Large intestine (tissue), 3 donors: ENCODE data around the gene FYCO1. TPM values are rescaled to one million over a fixed set of nuclear protein-coding genes. Genes with fewer than 3 reads are reported as not detected.

Source experiments
- DNase-seq, 2 donors: peaks; one replicate each; pipeline versions ENCODE4 v3.0.0 to v3.0.0-alpha.2; 2013
- H3K27ac ChIP-seq: one replicate; pipeline ENCODE4 v1.5.1; 2013; ENCODE audit warnings: low read length
- H3K27me3 ChIP-seq: 2 replicates; pipeline ENCODE4 v1.6.1; 2013; ENCODE audit warnings: low read length; ENCODE audit not compliant: control insufficient read depth, insufficient read depth
- H3K36me3 ChIP-seq: 2 replicates; pipeline ENCODE4 v1.6.1; 2013; ENCODE audit warnings: low read length; ENCODE audit not compliant: control insufficient read depth, insufficient read depth
- H3K4me1 ChIP-seq: one replicate; pipeline ENCODE4 v1.6.1; 2013; ENCODE audit warnings: low read length; ENCODE audit not compliant: control insufficient read depth, insufficient read depth
- H3K4me3 ChIP-seq: one replicate; pipeline ENCODE4 v1.5.1; 2013; ENCODE audit warnings: low read length
- H3K9me3 ChIP-seq: one replicate; pipeline ENCODE4 v1.6.1; 2013; ENCODE audit warnings: mild to moderate bottlenecking, low read depth, low read length, moderate library complexity; ENCODE audit not compliant: control insufficient read depth
- WGBS: methylation state at CpG from one replicate; pipeline ENCODE4 v1.1.5; 2013; ENCODE audit warnings: low lambda C conversion rate; ENCODE audit not compliant: insufficient coverage; 5-methylcytosine and 5-hydroxymethylcytosine counted together
- polyA plus RNA-seq: library from polyadenylated mRNA; unstranded; fragments of 120-200 nt; gene quantifications from one replicate; pipeline ENCODE4 v1.2.1, GENCODE V29; 2013

FYCO1 gene
- polyA plus RNA-seq, 1 donor: 19.6 TPM

DNA sequence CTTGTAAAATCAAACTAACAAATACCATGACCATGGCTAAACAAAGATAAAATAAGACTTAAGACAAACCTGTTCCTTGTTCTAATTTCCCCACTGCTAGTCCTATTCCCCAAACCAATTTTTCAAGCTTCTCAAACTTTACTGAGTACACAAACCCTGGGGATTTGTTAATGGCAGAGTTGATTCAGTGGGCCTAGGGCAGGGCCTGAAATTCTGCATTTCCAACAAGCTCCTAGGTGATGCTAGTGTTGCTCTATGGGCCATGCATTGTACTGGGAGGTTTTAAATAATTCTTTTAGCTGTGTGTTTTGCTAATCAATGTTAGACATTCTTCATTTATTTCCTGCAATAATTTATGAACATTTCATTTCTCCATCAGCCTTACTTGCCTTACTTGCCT lies 122.6 kb downstream of the FYCO1 start:
- no peak for DNase-seq
- Histone ChIP-seq H3K4me1 (no peaks in the 10 kb centered on the region), H3K27ac (no peak overlapping the region), H3K27me3 (no peaks in the 10 kb centered on the region), H3K9me3 (no peaks in the 10 kb centered on the region), H3K36me3 (no peaks in the 10 kb centered on the region), H3K4me3 (no peak overlapping the region)

DNA sequence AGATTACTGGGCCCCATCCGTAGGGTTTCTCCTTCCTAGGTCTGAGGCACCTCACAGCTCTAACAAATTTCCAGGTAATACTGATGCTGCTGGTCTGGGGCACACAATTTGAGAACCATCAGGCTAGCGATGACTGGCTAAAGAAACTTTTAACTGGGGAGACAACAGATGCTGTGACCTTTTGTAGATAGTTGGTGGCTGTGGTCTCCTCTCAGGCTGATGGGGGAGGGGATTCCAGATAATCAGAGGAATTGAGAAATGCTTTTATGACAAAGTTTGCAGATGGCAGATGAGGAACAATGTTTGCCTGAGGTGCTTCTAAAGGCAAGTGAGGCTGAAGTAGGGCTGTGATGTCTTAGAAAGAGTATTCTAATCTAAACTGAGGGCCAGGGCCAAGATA lies 123.1 kb downstream of the FYCO1 start:
- WGBS: no CpG with 5 or more reads among the region's 2 CpGs
- H3K9me3 ChIP-seq: no peaks in the 10 kb centered on the region
- no peak overlapping the region for H3K4me3 ChIP-seq
- H3K36me3 ChIP-seq: no peaks in the 10 kb centered on the region
- no peak for DNase-seq
- H3K27me3 ChIP-seq: no peaks in the 10 kb centered on the region
- no peaks in the 10 kb centered on the region for H3K4me1 ChIP-seq
- H3K27ac ChIP-seq: no peak overlapping the region

DNA sequence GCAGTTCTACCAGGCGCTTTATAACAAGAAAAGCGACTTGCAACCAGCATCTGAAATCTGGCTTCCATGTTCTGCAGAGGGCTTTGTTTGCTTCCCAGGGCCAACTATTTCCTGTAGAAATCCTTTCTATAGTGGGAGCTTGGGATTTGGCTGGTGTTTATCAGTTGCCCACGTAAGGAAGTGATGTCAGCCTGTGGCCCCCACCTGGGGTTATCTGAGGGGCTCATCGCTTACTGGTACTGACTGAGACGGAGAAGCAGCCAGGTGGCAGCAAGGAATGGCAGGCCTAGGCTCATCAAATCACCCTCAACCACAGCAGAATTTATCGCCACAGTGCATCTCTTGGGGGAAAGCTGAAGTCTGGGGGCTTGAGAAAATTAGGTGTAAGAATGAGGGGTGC lies 123.8 kb downstream of the FYCO1 start:
- no peak for DNase-seq
- H3K4me3 ChIP-seq: no peak overlapping the region
- no peaks in the 10 kb centered on the region for H3K4me1 ChIP-seq
- H3K27ac ChIP-seq: no peak overlapping the region
- 20% methylated on average over 1 of the region's 6 CpGs for WGBS
- H3K9me3 ChIP-seq: no peaks in the 10 kb centered on the region
- no peaks in the 10 kb centered on the region for H3K36me3 ChIP-seq
- no peaks in the 10 kb centered on the region for H3K27me3 ChIP-seq

DNA sequence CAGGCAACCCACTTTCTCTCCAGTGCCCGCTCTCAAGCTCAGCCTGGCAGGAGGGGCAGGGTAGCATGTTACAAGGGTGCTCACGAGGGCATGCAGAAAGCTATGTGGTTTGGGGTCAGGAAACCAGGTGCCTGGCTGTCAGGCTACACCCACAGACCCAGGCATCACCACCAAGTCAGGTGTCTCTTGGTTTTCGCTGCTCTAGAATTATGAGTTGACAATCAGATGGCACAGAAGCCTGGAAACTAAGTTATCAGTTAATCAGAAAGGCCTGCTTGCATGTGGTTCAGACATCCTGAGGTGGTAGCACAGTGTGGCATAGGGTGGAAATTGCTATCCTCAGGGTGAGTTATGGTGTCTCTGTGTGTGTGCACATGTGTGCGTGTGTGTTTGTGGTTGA lies 125.5 kb downstream of the FYCO1 start:
- no CpG with 5 or more reads among the region's 4 CpGs for WGBS
- Histone ChIP-seq H3K27me3 (no peaks in the 10 kb centered on the region), H3K4me3 (no peak overlapping the region), H3K9me3 (no peaks in the 10 kb centered on the region), H3K4me1 (no peaks in the 10 kb centered on the region), H3K36me3 (no peaks in the 10 kb centered on the region), H3K27ac (no peak overlapping the region)
- DNase-seq: no peak

DNA sequence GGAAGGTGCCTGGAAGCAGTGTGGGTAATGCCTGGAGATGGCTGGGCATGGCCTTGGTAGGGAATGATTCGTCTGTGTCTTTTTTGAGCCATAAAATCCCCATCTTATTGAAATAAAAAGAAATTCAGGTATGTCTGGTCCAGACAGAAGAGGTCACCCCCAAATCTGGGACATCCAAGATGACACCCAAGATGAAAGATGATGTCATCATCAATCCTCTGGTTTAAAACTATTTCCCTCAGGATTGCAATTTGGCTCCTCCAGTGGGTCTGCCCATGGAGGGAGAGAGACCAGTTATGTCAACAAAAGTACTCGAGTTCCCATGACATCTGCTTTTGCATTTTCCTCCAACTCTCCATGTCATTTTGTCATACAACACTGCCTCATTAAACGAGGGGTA lies 126.0 kb downstream of the FYCO1 start:
- DNase-seq: no peak
- no peaks in the 10 kb centered on the region for H3K9me3 ChIP-seq
- H3K27ac ChIP-seq: no peak overlapping the region
- H3K27me3 ChIP-seq: no peaks in the 10 kb centered on the region
- no peak overlapping the region for H3K4me3 ChIP-seq
- WGBS: no CpG with 5 or more reads among the region's 3 CpGs
- no peaks in the 10 kb centered on the region for H3K4me1 ChIP-seq
- H3K36me3 ChIP-seq: no peaks in the 10 kb centered on the region

DNA sequence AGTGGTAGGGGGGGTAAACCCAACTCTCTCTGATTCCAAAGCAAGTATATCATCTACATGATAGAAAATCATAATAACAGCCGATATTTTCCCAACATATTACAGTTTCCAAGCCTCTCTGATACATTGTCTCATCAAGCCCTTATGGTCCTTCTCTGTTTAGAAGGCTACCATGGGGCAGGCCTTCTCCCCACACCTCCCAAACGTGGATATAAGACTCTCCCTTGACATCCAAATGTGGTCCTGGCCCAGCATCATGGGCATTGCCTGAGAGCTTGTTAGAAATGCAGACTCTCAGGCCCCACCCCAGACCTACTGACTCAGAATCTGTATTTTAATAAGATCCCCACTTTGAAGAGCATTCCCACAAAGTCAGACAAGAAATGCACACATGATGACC lies 127.0 kb downstream of the FYCO1 start:
- H3K27ac ChIP-seq: no peak overlapping the region
- H3K36me3 ChIP-seq: no peaks in the 10 kb centered on the region
- no peaks in the 10 kb centered on the region for H3K4me1 ChIP-seq
- H3K4me3 ChIP-seq: no peak overlapping the region
- no CpG with 5 or more reads among the region's 2 CpGs for WGBS
- DNase-seq: no peak
- no peaks in the 10 kb centered on the region for H3K9me3 ChIP-seq
- H3K27me3 ChIP-seq: no peaks in the 10 kb centered on the region

DNA sequence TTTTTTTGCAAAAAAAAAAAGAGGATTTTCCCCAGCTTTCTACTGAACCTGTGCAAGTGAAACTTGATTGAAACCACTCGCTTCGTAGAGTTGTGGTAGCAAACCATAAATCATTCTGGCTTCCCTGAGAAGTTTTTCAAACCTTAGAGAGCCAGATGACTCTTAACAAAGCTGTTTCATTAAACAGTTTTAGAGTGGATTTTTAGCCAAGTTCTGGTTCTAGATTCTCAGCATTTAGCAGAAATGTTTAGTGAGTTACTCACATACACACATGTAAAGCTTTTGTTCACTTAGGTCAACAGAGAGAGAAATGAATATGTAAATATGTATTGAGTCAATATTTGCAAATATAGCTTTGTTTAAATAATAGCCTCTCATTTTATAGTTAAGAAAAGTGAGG lies 127.4 kb downstream of the FYCO1 start:
- Histone ChIP-seq H3K4me1 (no peaks in the 10 kb centered on the region), H3K27ac (no peak overlapping the region), H3K27me3 (no peaks in the 10 kb centered on the region), H3K4me3 (no peak overlapping the region), H3K36me3 (no peaks in the 10 kb centered on the region), H3K9me3 (no peaks in the 10 kb centered on the region)
- 73% methylated on average over 2 of the region's 2 CpGs for WGBS
- no peak for DNase-seq

Other genes with a start within 250 kb of the FYCO1 start
- gene SLC6A20, start 199.3 kb downstream of the FYCO1 start, polyA plus RNA-seq: 57.4 TPM
- gene LZTFL1, start 153.7 kb downstream of the FYCO1 start, polyA plus RNA-seq: 30.6 TPM
- 1.0 TPM for gene CCR9, start 109.3 kb downstream of the FYCO1 start, polyA plus RNA-seq
- 2.4 TPM for gene CXCR6, start 52.4 kb downstream of the FYCO1 start, polyA plus RNA-seq
- gene XCR1, start 31.7 kb upstream of the FYCO1 start, polyA plus RNA-seq: 1.2 TPM
- 3.4 TPM for gene CCR1, start 212.5 kb upstream of the FYCO1 start, polyA plus RNA-seq
- gene CCR3, start 246.6 kb upstream of the FYCO1 start, polyA plus RNA-seq: 0.15 TPM